DOHH2 (cell line): Measurements from ENCODE around the gene UGCG.

Experiments used
- H3F3A ChIP-seq: fragments of 200-600 bp; sonication (generic), shearing (Covaris generic); 2 replicates; pipeline ENCODE4 v1.6.0; 2016; ENCODE audit warnings: antibody characterized with exemption, mild to moderate bottlenecking; ENCODE audit not compliant: control insufficient read depth, insufficient read depth
- H3K27ac ChIP-seq: fragments of 200-600 bp; sonication (generic); 2 replicates; pipeline ENCODE4 v1.5.1; 2014; ENCODE audit warnings: low read depth, mild to moderate bottlenecking, low read length, moderate library complexity
- H3K27me3 ChIP-seq: fragments of 200-600 bp; sonication (generic); 2 replicates; pipeline ENCODE4 v1.6.1; 2014; ENCODE audit warnings: mild to moderate bottlenecking, low read length, mixed read lengths; ENCODE audit not compliant: control insufficient read depth
- H3K36me3 ChIP-seq: fragments of 200-600 bp; sonication (generic); 2 replicates; pipeline ENCODE4 v1.6.1; 2014; ENCODE audit warnings: mild to moderate bottlenecking, low read length, moderate library complexity, mixed read lengths; ENCODE audit not compliant: control insufficient read depth
- H3K4me1 ChIP-seq: fragments of 200-600 bp; sonication (generic); 2 replicates; pipeline ENCODE4 v1.6.1; 2014; ENCODE audit warnings: mild to moderate bottlenecking, low read length, mixed read lengths; ENCODE audit not compliant: control insufficient read depth
- H3K4me2 ChIP-seq: fragments of 200-600 bp; sonication (generic); 2 replicates; pipeline ENCODE4 v1.6.0; 2014; ENCODE audit warnings: mild to moderate bottlenecking, low read length, moderate library complexity
- H3K4me3 ChIP-seq: fragments of 200-600 bp; sonication (generic); 2 replicates; pipeline ENCODE4 v1.5.1; 2014; ENCODE audit warnings: mild to moderate bottlenecking, low read length, mixed read lengths
- H3K79me2 ChIP-seq: fragments of 200-600 bp; sonication (generic); 2 replicates; pipeline ENCODE4 v1.6.1; 2014; ENCODE audit warnings: mild to moderate bottlenecking, low read length, mixed read lengths; ENCODE audit not compliant: control insufficient read depth
- H3K9me2 ChIP-seq: fragments of 200-600 bp; sonication (generic); replicated peaks from 2 replicates; pipeline ENCODE4 v1.6.1; 2014; ENCODE audit warnings: mild to moderate bottlenecking, low read length, mixed read lengths; ENCODE audit not compliant: control insufficient read depth
- H3K9me3 ChIP-seq: fragments of 200-600 bp; sonication (generic); 2 replicates; pipeline ENCODE4 v1.6.1; 2014; ENCODE audit warnings: antibody characterized with exemption, low read length, mixed read lengths; ENCODE audit not compliant: control insufficient read depth, insufficient read depth
- H4K20me1 ChIP-seq: fragments of 200-600 bp; sonication (generic); 2 replicates; pipeline ENCODE4 v1.6.0; 2014; ENCODE audit warnings: low read depth, mild to moderate bottlenecking, antibody characterized with exemption, low read length, moderate library complexity; ENCODE audit not compliant: control insufficient read depth, insufficient read depth
- CTCF ChIP-seq: fragments of 200-600 bp; sonication (generic); IDR thresholded peaks from one replicate; pipeline ENCODE4 v1.5.1; 2014; ENCODE audit warnings: antibody characterized with exemption, mild to moderate bottlenecking, low read depth, low read length; ENCODE audit not compliant: poor library complexity, severe bottlenecking
- EZH2phosphoT487 ChIP-seq: fragments of 200-600 bp; sonication (generic); IDR thresholded peaks from 2 replicates; pipeline ENCODE4 v1.6.1; 2017; ENCODE audit warnings: borderline replicate concordance, mild to moderate bottlenecking, antibody characterized with exemption, low read length, moderate library complexity, mixed read lengths

The UGCG gene

GRCh38 chr9:111938427-111938800 is 41.8 kb downstream of the UGCG start:
- H3K4me2 ChIP-seq = peak overlapping the region; percentile 30
- H3K9me3 ChIP-seq = no peaks in the 10 kb centered on the region
- H3K4me3 ChIP-seq = no peak overlapping the region
- peaks cover 14% of the 10 kb centered on the region for H3K4me1 ChIP-seq
- H4K20me1 ChIP-seq = no peaks in the 10 kb centered on the region
- no peak for TF ChIP-seq EZH2phosphoT487
- H3K27me3 ChIP-seq = no peaks in the 10 kb centered on the region
- H3K79me2 ChIP-seq = no peaks in the 10 kb centered on the region
- H3K9me2 ChIP-seq = no peaks in the 10 kb centered on the region
- peaks cover 18% of the 10 kb centered on the region for H3K36me3 ChIP-seq
- H3F3A ChIP-seq = 0 out of 2 replicates have a peak, but pooled peaks cover 2% of the 10 kb centered on the region
- H3K27ac ChIP-seq = no peak overlapping the region

DNA sequence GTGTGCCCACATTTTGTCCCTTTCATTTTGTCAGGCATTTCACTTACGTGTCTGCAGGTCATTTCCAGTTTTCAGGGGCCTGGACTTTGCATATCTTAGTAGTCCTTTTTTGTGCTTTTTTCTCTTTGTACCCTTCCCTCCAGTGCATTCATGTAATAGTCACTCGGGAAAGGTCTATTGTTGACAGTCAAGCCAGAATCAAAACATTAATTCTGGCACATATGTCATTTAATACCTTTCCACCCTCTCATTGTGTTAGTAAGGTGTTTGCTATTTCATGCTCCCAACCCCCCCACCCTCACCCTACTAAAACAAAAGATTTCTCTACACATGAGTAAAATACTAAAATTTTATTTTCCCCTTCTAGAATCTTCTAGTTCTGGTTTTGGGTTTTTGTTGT is 42.7 kb downstream of the UGCG start:
- H3K9me2 ChIP-seq = no peaks in the 10 kb centered on the region
- peaks cover 9% of the 10 kb centered on the region for H3K36me3 ChIP-seq
- TF ChIP-seq EZH2phosphoT487 = no peak
- no peak for TF ChIP-seq CTCF
- peaks cover 14% of the 10 kb centered on the region for H3K4me1 ChIP-seq
- H3K4me2 ChIP-seq = no peak overlapping the region
- no peaks in the 10 kb centered on the region for H4K20me1 ChIP-seq
- no peak overlapping the region for H3K4me3 ChIP-seq
- no peaks in the 10 kb centered on the region for H3K27me3 ChIP-seq
- H3F3A ChIP-seq = 0 out of 2 replicates have a peak, but pooled peaks cover 2% of the 10 kb centered on the region
- H3K27ac ChIP-seq = no peak overlapping the region
- H3K9me3 ChIP-seq = no peaks in the 10 kb centered on the region
- no peaks in the 10 kb centered on the region for H3K79me2 ChIP-seq

GRCh38 chr9:111940697-111941096 is 44.1 kb downstream of the UGCG start:
- Histone ChIP-seq H3K4me2 (no peak overlapping the region), H3K4me1 (peaks cover 14% of the 10 kb centered on the region), H4K20me1 (no peaks in the 10 kb centered on the region), H3K27ac (no peak overlapping the region), H3K27me3 (no peaks in the 10 kb centered on the region), H3K9me3 (no peaks in the 10 kb centered on the region), H3F3A (0 out of 2 replicates have a peak, but pooled peaks cover 2% of the 10 kb centered on the region), H3K9me2 (no peaks in the 10 kb centered on the region), H3K79me2 (no peaks in the 10 kb centered on the region), H3K4me3 (no peak overlapping the region), H3K36me3 (no peaks in the 10 kb centered on the region; the same call in 1 of the 2 replicates)
- TF ChIP-seq EZH2phosphoT487 (no peak), CTCF (no peak)

GRCh38 chr9:111943200-111943599 is 46.6 kb downstream of the UGCG start:
- peaks cover 7% of the 10 kb centered on the region for H3K4me1 ChIP-seq
- TF ChIP-seq EZH2phosphoT487 = no peak
- TF ChIP-seq CTCF = no peak
- no peaks in the 10 kb centered on the region for H3K9me3 ChIP-seq
- H3K9me2 ChIP-seq = no peaks in the 10 kb centered on the region
- no peak overlapping the region for H3K4me2 ChIP-seq
- H3K79me2 ChIP-seq = no peaks in the 10 kb centered on the region
- H4K20me1 ChIP-seq = no peaks in the 10 kb centered on the region
- H3F3A ChIP-seq = no peaks in the 10 kb centered on the region
- H3K27me3 ChIP-seq = no peaks in the 10 kb centered on the region
- no peaks in the 10 kb centered on the region for H3K36me3 ChIP-seq
- no peak overlapping the region for H3K27ac ChIP-seq
- no peak overlapping the region for H3K4me3 ChIP-seq
